Naive thymus-derived CD4-positive, alpha-beta T cell (primary cell): ENCODE results near the gene ERVFRD-1. TPM values are rescaled to one million over a fixed set of nuclear protein-coding genes. Genes with fewer than 3 reads are reported as not detected.
A peak's percentile ranks its signal among the peaks of the same experiment; 100 is the strongest.
"Not testable (repeated sequence)": the region's sequence is repeated elsewhere in the genome, so short reads cannot be mapped to it uniquely, and the experiment has no call there.

ENCODE experiments used
- ATAC-seq: fragments of 150-1000 bp; cut with Tn5 transposase; 2 replicates; pipeline ENCODE4 v1.10.0; 2021; ENCODE audit warnings: mild to moderate bottlenecking, moderate library complexity
- CTCF ChIA-PET: fragments of 350-600 bp; sonication (Branson Sonifier 250); formaldehyde crosslinking; loops from one replicate; lab custom pipeline; 2021; ENCODE audit warnings: antibody characterized with exemption; lab: Charles Lee
- POLR2A ChIA-PET: fragments of 350-600 bp; sonication (Branson Sonifier 250); formaldehyde crosslinking; loops from one replicate; lab custom pipeline; 2021; ENCODE audit warnings: antibody characterized with exemption, inconsistent platforms; lab: Charles Lee
- DNase-seq, 9 donors: peaks; one replicate each; pipeline versions ENCODE4 v3.0.0 to v3.0.0-alpha.2; 2020 to 2022; ENCODE audit warnings: mixed read lengths in 1 of 9
- H3K27ac ChIP-seq: one replicate; pipeline ENCODE4 v1.7.0; 2013; ENCODE audit warnings: mild to moderate bottlenecking, low read depth, low read length, moderate library complexity
- H3K27me3 ChIP-seq, 2 donors: one replicate each; pipeline ENCODE4 v1.7.0; 2013; ENCODE audit warnings: low read length in 2 of 2, mild to moderate bottlenecking in 2 of 2, moderate library complexity in 2 of 2; ENCODE audit not compliant: control insufficient read depth in 2 of 2, insufficient read depth in 2 of 2
- H3K36me3 ChIP-seq, 3 experiments: 1 replicate in 2 of 3; 2 replicates in 1 of 3; pipeline ENCODE4 v1.7.0; 2013; ENCODE audit warnings: low read length in 3 of 3, mild to moderate bottlenecking in 3 of 3, moderate library complexity in 1 of 3; ENCODE audit not compliant: insufficient read depth in 3 of 3, control insufficient read depth in 2 of 3
- H3K4me1 ChIP-seq, 2 donors: one replicate each; pipeline ENCODE4 v1.7.0; 2013; ENCODE audit warnings: low read length in 2 of 2, mild to moderate bottlenecking in 2 of 2, moderate library complexity in 1 of 2; ENCODE audit not compliant: control insufficient read depth in 2 of 2, insufficient read depth in 2 of 2
- H3K4me3 ChIP-seq: 2 replicates; pipeline ENCODE4 v1.7.0; 2013; ENCODE audit warnings: mild to moderate bottlenecking, low read length
- H3K9me3 ChIP-seq, 3 experiments: 1 replicate in 2 of 3; 2 replicates in 1 of 3; pipeline ENCODE4 v1.7.0; 2013; ENCODE audit warnings: low read length in 3 of 3; ENCODE audit not compliant: control insufficient read depth in 2 of 3
- H3K27ac Mint-ChIP-seq, 9 donors: one replicate each; pipeline ENCODE4 v1.8.0; 2020 to 2022; ENCODE audit warnings: mixed read lengths in 9 of 9, mild to moderate bottlenecking in 8 of 9, moderate library complexity in 5 of 9, inconsistent platforms in 2 of 9
- H3K27me3 Mint-ChIP-seq, 5 donors: one replicate each; pipeline ENCODE4 v1.8.0; 2021 to 2022; ENCODE audit warnings: mixed read lengths in 5 of 5, mild to moderate bottlenecking in 1 of 5
- H3K36me3 Mint-ChIP-seq, 5 donors: one replicate each; pipeline ENCODE4 v1.8.0; 2020 to 2022; ENCODE audit warnings: mixed read lengths in 5 of 5, mild to moderate bottlenecking in 3 of 5, inconsistent platforms in 1 of 5
- H3K4me1 Mint-ChIP-seq, 7 donors: one replicate each; pipeline ENCODE4 v1.8.0; 2020 to 2022; ENCODE audit warnings: mixed read lengths in 7 of 7, mild to moderate bottlenecking in 3 of 7, inconsistent platforms in 1 of 7
- H3K4me3 Mint-ChIP-seq, 10 donors: one replicate each; pipeline ENCODE4 v1.8.0; 2020 to 2022; ENCODE audit warnings: mild to moderate bottlenecking in 10 of 10, mixed read lengths in 10 of 10, moderate library complexity in 6 of 10, inconsistent platforms in 2 of 10
- H3K9me3 Mint-ChIP-seq, 11 donors: one replicate each; pipeline ENCODE4 v1.8.0; 2020 to 2022; ENCODE audit warnings: mixed read lengths in 11 of 11, mild to moderate bottlenecking in 4 of 11, inconsistent platforms in 1 of 11, moderate library complexity in 1 of 11
- intact Hi-C, 2 donors: fragments of 100-400 bp; cut with micrococcal nuclease; formaldehyde crosslinking; loops; one replicate each; pipeline ENCODE4 v1.15.1; 2023
- polyA plus RNA-seq, 2 donors: library from polyadenylated mRNA; unstranded; fragments of 300-500 nt; fragmentation: Illumina TruSeq; gene quantifications; one replicate each; pipeline ENCODE4 v1.2.3, GENCODE V29; 2021
- total RNA-seq, 6 experiments: library from RNA in 5 of 6; stranded (reverse) in 5 of 6; gene quantifications; 1 replicate in 5 of 6; 2 replicates in 1 of 6; pipeline ENCODE4 v1.2.3 and lab custom pipeline; 2021 to 2026

ERVFRD-1 gene
- total and polyA plus RNA-seq, 7 experiments from 2014 or later = 0.11 to 0.33 (median 0.33) TPM; not detected in 4

GRCh38 chr6:11094411-11094851 lies 17.1 kb downstream of the ERVFRD-1 start:
- Histone ChIP-seq H3K4me1 (peaks cover 11 to 14% of the 10 kb centered on the region in 2 donors), H3K4me3 (peak overlapping the region; percentile 69), H3K36me3 (peaks cover 0 to 8% (median 0%) of the 10 kb centered on the region in 3 experiments), H3K9me3 (no peaks in the 10 kb centered on the region), H3K27me3 (no peaks in the 10 kb centered on the region), H3K27ac (peak overlapping the region; percentile 88)
- peak overlapping the region; percentile 88 to 98 (median 91) for H3K27ac Mint-ChIP-seq
- ATAC-seq (peak; percentile 6), DNase-seq (peak in 2 of 9 donors; percentile 39 to 53)
- peaks cover 0 to 12% (median 4%) of the 10 kb centered on the region in 5 donors for H3K36me3 Mint-ChIP-seq
- no peaks in the 10 kb centered on the region for H3K9me3 Mint-ChIP-seq
- H3K4me1 Mint-ChIP-seq = peaks cover 23 to 44% (median 27%) of the 10 kb centered on the region in 7 donors
- peak overlapping the region; percentile 83 to 98 (median 97) for H3K4me3 Mint-ChIP-seq
- H3K27me3 Mint-ChIP-seq = no peaks in the 10 kb centered on the region
- CTCF ChIA-PET = no interaction called here
- POLR2A ChIA-PET = interaction anchor here (0.6 kb wide), 1 partner anchor 17 kb away, joined by 3 read pairs; no protein-coding TSS in a partner anchor
- intact Hi-C loops = loop anchor here (1.0 to 10.0 kb wide), 6 partner anchors 50 to 1023 kb away; partner anchors contain the start of gene TMEM14C (in 1 of the 2)

- Histone ChIP-seq H3K27me3 (no peaks in the 10 kb centered on the region), H3K27ac (peak within 1 kb of the TSS; percentile 88), H3K9me3 (no peaks in the 10 kb centered on the region), H3K4me1 (peaks cover 11 to 14% of the 10 kb centered on the region in 2 donors), H3K4me3 (peak within 1 kb of the TSS; percentile 97), H3K36me3 (peaks cover 0 to 8% (median 0%) of the 10 kb centered on the region in 3 experiments)
- Mint-ChIP-seq H3K27ac (peak within 1 kb of the TSS; percentile 89 to 98 (median 97)), H3K27me3 (no peaks in the 10 kb centered on the region), H3K36me3 (peaks cover 0 to 10% (median 3%) of the 10 kb centered on the region in 5 donors), H3K9me3 (no peaks in the 10 kb centered on the region), H3K4me3 (peak within 1 kb of the TSS; percentile 83 to 98 (median 97)), H3K4me1 (peaks cover 21 to 43% (median 27%) of the 10 kb centered on the region in 7 donors)
- CTCF ChIA-PET = interaction anchor here (0.7 to 1.3 kb wide), 6 partner anchors 8 to 288 kb away, joined by 3 to 7 read pairs (median 3); no protein-coding TSS in a partner anchor
- ATAC-seq (peak; percentile 96), DNase-seq (peak; percentile 85 to 94 (median 93))
- POLR2A ChIA-PET = interaction anchor here (0.6 to 1.2 kb wide), 5 partner anchors 11 to 441 kb away, joined by 3 read pairs; partner anchors contain the start of genes C6orf52 and PAK1IP1
- intact Hi-C loops = loop anchor here (1.0 to 10.0 kb wide), 17 partner anchors 25 to 1023 kb away; partner anchors contain the start of genes MAK (in 2 of the 2), NEDD9 (in 2 of the 2), TMEM14B (in 2 of the 2) and TMEM14C (in 2 of the 2)
These were observed 17.7 kb downstream of the ERVFRD-1 start, which contains the start of gene SMIM13 for GRCh38 chr6:11093626-11094410. Gene SMIM13, plus strand, starts transcription at chr6:11093834. Its CDS starts 480 bp downstream, at chr6:11094314.

GRCh38 chr6:11093376-11093625 lies 18.2 kb downstream of the ERVFRD-1 start:
- Histone ChIP-seq H3K36me3 (peaks cover 0 to 8% (median 0%) of the 10 kb centered on the region in 3 experiments), H3K4me3 (peak overlapping the region; percentile 97), H3K9me3 (no peaks in the 10 kb centered on the region), H3K4me1 (peaks cover 11 to 14% of the 10 kb centered on the region in 2 donors), H3K27me3 (no peaks in the 10 kb centered on the region), H3K27ac (peak overlapping the region; percentile 88)
- intact Hi-C loops = loop anchor here (1.0 to 10.0 kb wide), 16 partner anchors 24 to 1024 kb away; partner anchors contain the start of genes MAK (in 2 of the 2), NEDD9 (in 2 of the 2), TMEM14B (in 2 of the 2) and TMEM170B (in 2 of the 2)
- H3K4me1 Mint-ChIP-seq = peaks cover 21 to 40% (median 27%) of the 10 kb centered on the region in 7 donors
- no peaks in the 10 kb centered on the region for H3K27me3 Mint-ChIP-seq
- peak overlapping the region; percentile 85 to 98 (median 94) for H3K27ac Mint-ChIP-seq
- CTCF ChIA-PET = interaction anchor here (0.7 to 1.3 kb wide), 6 partner anchors 9 to 289 kb away, joined by 3 to 7 read pairs (median 3); no protein-coding TSS in a partner anchor
- peak; percentile 18 for ATAC-seq
- no peaks in the 10 kb centered on the region for H3K9me3 Mint-ChIP-seq
- peak overlapping the region; percentile 83 to 98 (median 97) for H3K4me3 Mint-ChIP-seq
- no peak for DNase-seq
- POLR2A ChIA-PET = interaction anchor here (0.6 to 1.2 kb wide), 4 partner anchors 11 to 441 kb away, joined by 3 read pairs; partner anchors contain the start of genes C6orf52 and PAK1IP1
- peaks cover 0 to 7% (median 3%) of the 10 kb centered on the region in 5 donors for H3K36me3 Mint-ChIP-seq

- no peaks in the 10 kb centered on the region for H3K27me3 ChIP-seq
- DNase-seq = peak in 1 of 9 donors; percentile 1
- Mint-ChIP-seq H3K27ac (peak overlapping the region; percentile 85 to 98 (median 94)), H3K36me3 (peaks cover 0 to 7% (median 3%) of the 10 kb centered on the region in 5 donors), H3K27me3 (no peaks in the 10 kb centered on the region), H3K4me1 (peaks cover 21 to 35% (median 26%) of the 10 kb centered on the region in 7 donors), H3K4me3 (peak overlapping the region; percentile 83 to 98 (median 97)), H3K9me3 (no peaks in the 10 kb centered on the region)
- intact Hi-C loops = loop anchor here (1.0 to 10.0 kb wide), 16 partner anchors 24 to 1024 kb away; partner anchors contain the start of genes MAK (in 2 of the 2), NEDD9 (in 2 of the 2), TMEM14B (in 2 of the 2) and TMEM170B (in 2 of the 2)
- ChIA-PET POLR2A (interaction anchor here (0.6 to 1.2 kb wide), 4 partner anchors 12 to 442 kb away, joined by 3 read pairs; partner anchors contain the start of genes C6orf52 and PAK1IP1), CTCF (interaction anchor here (0.7 to 1.3 kb wide), 6 partner anchors 9 to 289 kb away, joined by 3 to 7 read pairs (median 3); no protein-coding TSS in a partner anchor)
- ATAC-seq = peak; percentile 18
- H3K4me3 ChIP-seq = peak overlapping the region; percentile 97
- H3K9me3 ChIP-seq = no peaks in the 10 kb centered on the region
- peaks cover 0 to 8% (median 0%) of the 10 kb centered on the region in 3 experiments for H3K36me3 ChIP-seq
- peaks cover 11 to 14% of the 10 kb centered on the region in 2 donors for H3K4me1 ChIP-seq
- peak overlapping the region; percentile 88 for H3K27ac ChIP-seq
These were observed 18.7 kb downstream of the ERVFRD-1 start for GRCh38 chr6:11092668-11093375.

- H3K4me3 Mint-ChIP-seq = peak overlapping the region in 2 of 10 donors; percentile 32 to 35
- DNase-seq, H3K27me3 ChIP-seq, H3K36me3 ChIP-seq, H3K9me3 Mint-ChIP-seq, H3K4me3 ChIP-seq, H3K27me3 Mint-ChIP-seq, CTCF ChIA-PET, H3K27ac ChIP-seq, H3K9me3 ChIP-seq, H3K36me3 Mint-ChIP-seq, ATAC-seq: not testable (repeated sequence)
- intact Hi-C loops = loop anchor here (5.0 to 10.0 kb wide), 4 partner anchors 291 to 1026 kb away; no protein-coding TSS in a partner anchor
- H3K4me1 ChIP-seq = peaks cover 8 to 14% of the 10 kb centered on the region in 2 donors
- peaks cover 13 to 27% (median 22%) of the 10 kb centered on the region in 7 donors for H3K4me1 Mint-ChIP-seq
- POLR2A ChIA-PET = interaction anchor here (1.3 kb wide), 1 partner anchor 18 kb away, joined by 3 read pairs; no protein-coding TSS in a partner anchor
- H3K27ac Mint-ChIP-seq = peak overlapping the region in 1 of 9 donors; percentile 36
These were observed 20.4 kb downstream of the ERVFRD-1 start for GRCh38 chr6:11091141-11091540.
